Osteocyte (in vitro differentiated cells): ENCODE results near the gene NTN5. TPM values are rescaled to one million over a fixed set of nuclear protein-coding genes. Genes with fewer than 3 reads are reported as not detected.

Experiments used
- DNase-seq: peaks from one replicate; pipeline ENCODE4 v3.0.0; 2021; ENCODE audit warnings: mixed read lengths; ENCODE audit not compliant: unreplicated experiment; ENCODE audit errors: extremely low spot score
- H3K27ac Mint-ChIP-seq: one replicate; pipeline ENCODE4 v1.8.0; 2021; ENCODE audit warnings: mild to moderate bottlenecking, mixed read lengths; ENCODE audit not compliant: unreplicated experiment
- H3K27me3 Mint-ChIP-seq: one replicate; pipeline ENCODE4 v1.8.0; 2021; ENCODE audit warnings: mixed read lengths; ENCODE audit not compliant: unreplicated experiment
- H3K36me3 Mint-ChIP-seq: one replicate; pipeline ENCODE4 v1.8.0; 2021; ENCODE audit warnings: mixed read lengths; ENCODE audit not compliant: unreplicated experiment
- H3K4me1 Mint-ChIP-seq: one replicate; pipeline ENCODE4 v1.8.0; 2021; ENCODE audit warnings: mixed read lengths; ENCODE audit not compliant: unreplicated experiment
- H3K4me3 Mint-ChIP-seq: one replicate; pipeline ENCODE4 v1.8.0; 2021; ENCODE audit warnings: mild to moderate bottlenecking, moderate library complexity, mixed read lengths; ENCODE audit not compliant: unreplicated experiment
- H3K9me3 Mint-ChIP-seq: one replicate; pipeline ENCODE4 v1.8.0; 2021; ENCODE audit warnings: mixed read lengths; ENCODE audit not compliant: unreplicated experiment
- total RNA-seq: library from RNA; stranded (reverse); gene quantifications from 2 replicates; pipeline ENCODE4 v1.2.1, GENCODE V29; 2021
- TF ChIP-seq, protein P1 (sequence below): fragments of 200-600 bp; sonication (generic); IDR thresholded peaks from 2 replicates; pipeline ENCODE4 v1.5.0; 2021; ENCODE audit warnings: antibody characterized with exemption, mild to moderate bottlenecking, moderate library complexity

The NTN5 gene
- total RNA-seq, 1 donor from 2014 or later: 1.7 TPM

DNA sequence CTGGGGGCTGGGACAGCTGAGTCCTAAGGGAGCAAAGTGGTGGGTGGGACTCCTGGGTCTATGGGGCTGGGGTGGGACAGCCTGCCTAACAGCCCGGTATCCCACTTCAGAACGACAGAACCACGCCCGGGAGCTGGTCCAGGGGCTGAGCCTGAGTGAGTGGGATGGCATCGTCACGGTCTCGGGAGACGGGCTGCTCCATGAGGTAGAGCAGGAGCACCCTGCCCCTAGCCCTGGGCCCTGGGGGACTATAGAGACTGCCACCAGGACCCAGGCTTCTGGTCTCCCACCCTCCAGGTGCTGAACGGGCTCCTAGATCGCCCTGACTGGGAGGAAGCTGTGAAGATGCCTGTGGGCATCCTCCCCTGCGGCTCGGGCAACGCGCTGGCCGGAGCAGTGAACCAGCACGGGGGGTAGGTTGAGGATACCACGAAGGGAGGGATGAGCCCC, 44.9 kb downstream of the NTN5 start:
- DNase-seq: no peak
- peaks cover 10% of the 10 kb centered on the region for H3K36me3 Mint-ChIP-seq
- no peak overlapping the region for H3K27ac Mint-ChIP-seq
- H3K9me3 Mint-ChIP-seq: no peaks in the 10 kb centered on the region
- H3K27me3 Mint-ChIP-seq: no peaks in the 10 kb centered on the region
- H3K4me1 Mint-ChIP-seq: peaks cover 57% of the 10 kb centered on the region
- no peak overlapping the region for H3K4me3 Mint-ChIP-seq
- TF ChIP-seq, protein P1, sequence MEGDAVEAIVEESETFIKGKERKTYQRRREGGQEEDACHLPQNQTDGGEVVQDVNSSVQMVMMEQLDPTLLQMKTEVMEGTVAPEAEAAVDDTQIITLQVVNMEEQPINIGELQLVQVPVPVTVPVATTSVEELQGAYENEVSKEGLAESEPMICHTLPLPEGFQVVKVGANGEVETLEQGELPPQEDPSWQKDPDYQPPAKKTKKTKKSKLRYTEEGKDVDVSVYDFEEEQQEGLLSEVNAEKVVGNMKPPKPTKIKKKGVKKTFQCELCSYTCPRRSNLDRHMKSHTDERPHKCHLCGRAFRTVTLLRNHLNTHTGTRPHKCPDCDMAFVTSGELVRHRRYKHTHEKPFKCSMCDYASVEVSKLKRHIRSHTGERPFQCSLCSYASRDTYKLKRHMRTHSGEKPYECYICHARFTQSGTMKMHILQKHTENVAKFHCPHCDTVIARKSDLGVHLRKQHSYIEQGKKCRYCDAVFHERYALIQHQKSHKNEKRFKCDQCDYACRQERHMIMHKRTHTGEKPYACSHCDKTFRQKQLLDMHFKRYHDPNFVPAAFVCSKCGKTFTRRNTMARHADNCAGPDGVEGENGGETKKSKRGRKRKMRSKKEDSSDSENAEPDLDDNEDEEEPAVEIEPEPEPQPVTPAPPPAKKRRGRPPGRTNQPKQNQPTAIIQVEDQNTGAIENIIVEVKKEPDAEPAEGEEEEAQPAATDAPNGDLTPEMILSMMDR: no peak

DNA sequence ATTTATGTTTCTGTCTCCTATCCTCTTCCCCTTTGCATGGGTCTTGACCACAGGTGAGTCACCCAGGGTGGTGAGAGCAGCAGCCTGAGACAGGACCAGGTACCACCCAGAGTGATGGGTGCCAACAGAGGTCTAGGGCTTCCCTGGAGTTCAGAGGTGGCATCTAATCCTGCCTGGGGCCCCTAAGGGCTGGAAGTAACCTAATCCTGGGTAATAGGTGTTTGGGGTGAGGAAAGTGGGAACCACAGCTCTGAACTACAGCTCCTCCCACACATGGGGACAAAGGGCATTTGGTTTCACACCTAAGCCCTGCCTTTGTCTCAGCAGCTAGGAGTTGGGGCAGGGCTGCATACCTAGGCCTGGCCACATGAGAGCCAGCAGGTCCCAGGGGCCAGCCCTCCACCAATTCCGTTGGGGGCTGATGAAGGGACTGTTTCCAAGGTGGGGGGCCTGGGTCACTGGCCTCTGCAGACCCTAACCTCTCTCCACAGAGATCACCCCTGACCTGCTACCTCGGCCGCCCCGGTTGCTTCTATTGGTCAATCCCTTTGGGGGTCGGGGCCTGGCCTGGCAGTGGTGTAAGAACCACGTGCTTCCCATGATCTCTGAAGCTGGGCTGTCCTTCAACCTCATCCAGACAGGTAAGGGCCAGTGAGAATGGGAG, 45.5 kb downstream of the NTN5 start:
- TF ChIP-seq, protein P1: no peak
- DNase-seq: no peak
- Mint-ChIP-seq H3K4me1 (peaks cover 54% of the 10 kb centered on the region), H3K36me3 (peaks cover 10% of the 10 kb centered on the region), H3K27me3 (no peaks in the 10 kb centered on the region), H3K9me3 (no peaks in the 10 kb centered on the region), H3K4me3 (no peak overlapping the region), H3K27ac (no peak overlapping the region)

DNA sequence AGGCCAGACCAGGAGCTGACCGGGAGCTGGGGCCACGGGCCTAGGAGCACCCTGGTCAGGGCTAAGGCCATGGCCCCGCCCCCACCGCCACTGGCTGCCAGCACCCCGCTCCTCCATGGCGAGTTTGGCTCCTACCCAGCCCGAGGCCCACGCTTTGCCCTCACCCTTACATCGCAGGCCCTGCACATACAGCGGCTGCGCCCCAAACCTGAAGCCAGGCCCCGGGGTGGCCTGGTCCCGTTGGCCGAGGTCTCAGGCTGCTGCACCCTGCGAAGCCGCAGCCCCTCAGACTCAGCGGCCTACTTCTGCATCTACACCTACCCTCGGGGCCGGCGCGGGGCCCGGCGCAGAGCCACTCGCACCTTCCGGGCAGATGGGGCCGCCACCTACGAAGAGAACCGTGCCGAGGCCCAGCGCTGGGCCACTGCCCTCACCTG, 46.9 kb downstream of the NTN5 start:
- Mint-ChIP-seq H3K4me1 (peaks cover 49% of the 10 kb centered on the region), H3K27ac (no peak overlapping the region), H3K27me3 (no peaks in the 10 kb centered on the region), H3K9me3 (no peaks in the 10 kb centered on the region), H3K36me3 (peaks cover 14% of the 10 kb centered on the region), H3K4me3 (no peak overlapping the region)
- no peak for DNase-seq
- TF ChIP-seq, protein P1: no peak

DNA sequence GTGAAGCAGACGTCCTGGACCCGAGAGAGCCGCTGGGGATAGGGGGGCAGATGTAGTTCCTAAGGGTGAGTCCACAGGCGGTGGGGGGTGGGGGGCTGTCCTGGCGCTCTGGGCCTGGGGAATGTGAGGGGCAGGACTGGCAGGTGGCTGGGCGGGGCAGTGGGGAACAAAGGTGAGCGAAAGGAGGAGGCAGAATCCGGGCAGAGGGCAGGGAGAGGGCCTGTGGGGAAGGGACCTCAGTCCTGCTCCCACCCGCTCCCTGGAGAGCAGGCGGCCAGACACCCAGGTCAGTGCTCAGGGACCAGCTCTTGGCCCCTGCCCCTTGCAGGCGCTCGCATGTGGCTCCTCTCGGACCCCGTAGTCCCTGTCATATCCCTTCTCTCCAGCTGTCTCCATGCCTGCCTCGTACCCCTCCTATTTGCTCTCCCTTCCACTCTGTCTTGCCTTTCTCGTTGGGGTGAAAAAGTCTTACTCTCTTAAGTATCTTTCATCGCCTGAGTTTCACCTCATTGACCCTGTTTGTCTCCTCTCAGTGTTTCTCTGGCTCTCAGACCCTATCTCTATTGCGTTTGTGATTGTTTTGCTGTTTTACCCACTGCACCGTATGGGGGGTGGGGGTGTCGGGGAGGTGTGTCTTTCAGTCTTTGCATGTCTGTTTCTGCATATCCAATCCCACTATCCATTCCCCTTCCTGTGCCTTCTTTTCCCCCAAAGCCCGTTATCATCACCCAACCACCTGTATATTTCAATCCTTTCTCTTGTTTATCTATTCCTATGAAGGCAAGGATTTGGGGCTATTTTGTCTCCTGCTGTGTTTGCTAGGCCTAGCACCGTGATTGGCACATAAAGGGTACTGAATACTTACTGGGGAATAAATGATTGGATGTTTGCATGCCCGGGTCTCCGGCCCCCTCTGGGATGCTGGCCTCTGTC, 47.8 kb downstream of the NTN5 start:
- H3K27ac Mint-ChIP-seq: peak overlapping the region; percentile 81
- H3K36me3 Mint-ChIP-seq: peaks cover 14% of the 10 kb centered on the region
- H3K4me3 Mint-ChIP-seq: peak overlapping the region; percentile 81
- no peaks in the 10 kb centered on the region for H3K9me3 Mint-ChIP-seq
- DNase-seq: no peak
- TF ChIP-seq, protein P1: no peak
- peaks cover 44% of the 10 kb centered on the region for H3K4me1 Mint-ChIP-seq
- no peaks in the 10 kb centered on the region for H3K27me3 Mint-ChIP-seq

DNA sequence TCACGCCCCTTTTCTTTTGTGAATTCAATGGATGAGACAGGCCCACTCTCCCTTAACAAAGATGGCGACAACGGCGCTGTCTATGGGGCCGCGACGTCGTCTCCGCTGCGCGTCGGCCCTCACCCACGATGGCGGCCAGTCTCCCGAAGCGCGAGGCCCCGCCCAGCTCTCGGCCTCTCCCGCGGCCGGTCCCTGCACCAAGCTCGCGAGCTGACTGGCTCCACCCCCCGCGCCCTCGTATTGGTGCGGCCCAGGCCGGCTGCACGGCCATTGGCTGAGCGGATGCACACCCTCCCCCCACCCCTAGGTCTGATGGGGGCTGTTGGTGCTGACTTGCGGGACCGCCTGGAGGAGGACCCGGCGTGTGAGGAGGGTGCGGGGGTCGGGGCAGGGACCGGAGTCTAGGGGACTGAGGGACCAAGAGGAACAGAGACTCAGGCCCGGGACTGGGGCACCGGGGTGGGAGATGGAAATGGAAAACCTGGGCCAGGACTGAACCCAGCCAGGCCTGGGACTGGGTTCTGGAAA, 48.7 kb downstream of the NTN5 start:
- H3K4me3 Mint-ChIP-seq: peak overlapping the region; percentile 81
- no peaks in the 10 kb centered on the region for H3K27me3 Mint-ChIP-seq
- H3K36me3 Mint-ChIP-seq: peaks cover 12% of the 10 kb centered on the region
- peaks cover 44% of the 10 kb centered on the region for H3K4me1 Mint-ChIP-seq
- TF ChIP-seq, protein P1: no peak
- peak; percentile 99 for DNase-seq
- peak overlapping the region; percentile 96 for H3K27ac Mint-ChIP-seq
- no peaks in the 10 kb centered on the region for H3K9me3 Mint-ChIP-seq
